ENCODE measurements around the gene CCNL2.
"Not testable (repeated sequence)": the region's sequence is repeated elsewhere in the genome, so short reads cannot be mapped to it uniquely, and the experiment has no call there.

CCNL2 gene

DNA sequence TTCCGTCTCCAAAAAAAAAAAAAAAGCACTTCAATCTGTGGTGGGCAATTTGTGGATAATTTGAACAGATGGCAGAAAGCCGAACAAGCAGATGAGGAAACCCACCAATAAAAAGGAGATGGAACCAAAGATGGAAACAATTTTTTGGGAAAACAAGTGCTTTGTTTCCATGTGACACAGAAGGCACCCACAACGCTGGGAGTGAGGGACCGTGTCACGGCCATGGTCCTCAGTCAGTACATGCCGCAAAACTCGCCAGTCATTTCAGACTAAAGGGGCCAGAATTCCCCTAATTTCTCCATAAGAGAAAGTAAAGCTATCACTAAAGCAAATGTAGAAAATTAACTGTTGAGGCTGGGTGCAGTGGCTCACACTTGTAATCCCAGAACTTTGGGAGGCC is 5.0 kb downstream of the CCNL2 start:
- no peak overlapping the region for H2AFZ ChIP-seq (ENCODE audit: low read depth, low read length)
- H3K27me3 ChIP-seq (ENCODE audit: insufficient read depth, low read length): no peaks in the 10 kb centered on the region
- H3K36me3 ChIP-seq (ENCODE audit: insufficient read depth, low read length): peaks cover 73% of the 10 kb centered on the region
- peaks cover 8% of the 10 kb centered on the region for H3K4me1 ChIP-seq (ENCODE audit: insufficient read depth, low read length)
- H3K4me3 ChIP-seq (ENCODE audit: low read length): no peak overlapping the region
- H3K9me3 ChIP-seq (ENCODE audit: low read length): no peaks in the 10 kb centered on the region

DNA sequence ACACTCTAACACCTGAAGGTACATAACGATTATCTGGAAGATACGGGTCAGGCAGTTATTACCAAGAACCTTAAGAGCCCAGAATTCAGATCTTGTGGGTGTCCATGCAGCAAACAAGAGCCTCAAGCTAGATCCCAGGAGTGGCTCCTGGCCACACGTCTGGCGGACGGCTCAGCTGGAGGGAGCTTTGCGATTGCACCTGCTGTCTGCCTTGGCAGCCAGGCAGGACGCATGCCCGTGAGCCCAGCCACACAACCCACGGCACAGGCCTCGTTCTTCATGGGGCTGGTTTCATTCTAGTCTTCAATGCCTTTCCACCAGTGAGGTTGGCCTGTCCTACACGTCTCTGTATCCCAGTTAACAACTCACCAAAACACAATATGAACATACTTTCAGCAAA is 5.7 kb downstream of the CCNL2 start:
- Histone ChIP-seq H3K4me1 (ENCODE audit: insufficient read depth, low read length) (peaks cover 8% of the 10 kb centered on the region), H2AFZ (ENCODE audit: low read depth, low read length) (no peak overlapping the region), H3K4me3 (ENCODE audit: low read length) (no peak overlapping the region), H3K27me3 (ENCODE audit: insufficient read depth, low read length) (no peaks in the 10 kb centered on the region), H3K36me3 (ENCODE audit: insufficient read depth, low read length) (peaks cover 78% of the 10 kb centered on the region), H3K9me3 (ENCODE audit: low read length) (no peaks in the 10 kb centered on the region)

DNA sequence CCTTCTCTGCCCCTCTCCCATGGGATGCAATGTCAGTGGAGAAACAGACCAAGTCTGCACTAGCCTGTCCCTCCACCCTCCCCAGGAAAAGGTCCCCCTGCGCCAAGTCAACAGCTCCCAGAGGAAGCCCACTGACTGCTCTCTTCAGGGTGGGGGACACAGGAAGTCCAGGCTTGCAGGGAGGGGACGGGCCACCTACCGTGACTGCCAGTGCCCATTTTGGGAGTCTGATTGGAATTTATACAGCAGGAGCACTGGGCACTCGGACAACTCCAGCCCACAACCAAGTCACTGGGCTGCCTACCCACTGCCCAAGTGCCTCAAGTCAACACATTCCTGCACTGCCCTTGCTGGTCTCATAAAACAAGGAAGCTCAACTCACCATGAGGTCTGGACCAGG is 6.1 kb downstream of the CCNL2 start:
- H3K27me3 ChIP-seq (ENCODE audit: insufficient read depth, low read length): no peaks in the 10 kb centered on the region
- H3K4me3 ChIP-seq (ENCODE audit: low read length): no peak overlapping the region
- H2AFZ ChIP-seq (ENCODE audit: low read depth, low read length): no peak overlapping the region
- peaks cover 79% of the 10 kb centered on the region for H3K36me3 ChIP-seq (ENCODE audit: insufficient read depth, low read length)
- H3K9me3 ChIP-seq (ENCODE audit: low read length): no peaks in the 10 kb centered on the region
- H3K4me1 ChIP-seq (ENCODE audit: insufficient read depth, low read length): peaks cover 5% of the 10 kb centered on the region

DNA sequence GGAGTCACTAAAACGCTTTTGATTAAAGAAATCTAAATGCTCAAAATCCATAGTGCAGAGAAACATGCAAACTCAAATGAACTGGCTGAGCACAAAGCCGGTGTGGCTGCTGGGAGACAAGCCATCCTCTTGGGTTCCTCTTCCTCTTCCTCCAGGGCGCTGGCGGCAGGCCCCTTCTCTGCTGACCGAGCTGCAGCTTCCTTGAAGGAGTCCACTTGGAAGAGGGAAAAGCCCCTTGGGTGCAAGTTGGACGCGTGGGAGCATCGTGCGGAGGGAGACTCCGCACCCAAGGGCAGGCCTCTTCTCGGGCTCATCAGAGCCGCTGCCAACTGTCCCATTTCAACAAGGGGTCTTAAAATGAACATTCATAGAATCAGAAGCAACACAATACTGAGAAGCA is 7.9 kb downstream of the CCNL2 start:
- H3K27me3 ChIP-seq (ENCODE audit: insufficient read depth, low read length): no peaks in the 10 kb centered on the region
- H3K9me3 ChIP-seq (ENCODE audit: low read length): no peaks in the 10 kb centered on the region
- H3K4me3 ChIP-seq (ENCODE audit: low read length): no peak overlapping the region
- H3K36me3 ChIP-seq (ENCODE audit: insufficient read depth, low read length): peaks cover 85% of the 10 kb centered on the region
- H2AFZ ChIP-seq (ENCODE audit: low read depth, low read length): no peak overlapping the region
- H3K4me1 ChIP-seq (ENCODE audit: insufficient read depth, low read length): no peaks in the 10 kb centered on the region

DNA sequence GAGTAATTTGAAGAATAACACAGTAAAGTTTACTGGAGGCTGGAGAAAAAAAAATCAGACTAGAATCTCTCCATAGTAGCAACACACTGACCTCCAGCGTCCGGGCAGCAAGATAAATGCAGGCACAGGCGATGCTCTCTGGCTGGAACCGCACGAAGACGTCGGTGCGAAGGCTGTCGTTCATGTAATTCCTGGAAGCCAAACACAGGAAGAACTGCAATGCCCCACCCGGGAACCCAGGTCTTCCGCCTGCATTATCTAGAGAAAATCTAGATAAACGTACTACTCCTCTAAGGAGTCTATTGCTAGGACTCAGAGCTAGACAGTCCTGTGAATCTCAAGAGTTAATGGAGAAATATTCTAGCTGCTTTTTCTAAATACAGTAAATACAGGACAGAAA is 8.5 kb downstream of the CCNL2 start:
- Histone ChIP-seq H3K36me3 (ENCODE audit: insufficient read depth, low read length) (peaks cover 90% of the 10 kb centered on the region), H3K27me3 (ENCODE audit: insufficient read depth, low read length) (no peaks in the 10 kb centered on the region), H3K9me3 (ENCODE audit: low read length) (peaks cover 3% of the 10 kb centered on the region), H2AFZ (ENCODE audit: low read depth, low read length) (no peak overlapping the region), H3K4me1 (ENCODE audit: insufficient read depth, low read length) (no peaks in the 10 kb centered on the region), H3K4me3 (ENCODE audit: low read length) (no peak overlapping the region)

DNA sequence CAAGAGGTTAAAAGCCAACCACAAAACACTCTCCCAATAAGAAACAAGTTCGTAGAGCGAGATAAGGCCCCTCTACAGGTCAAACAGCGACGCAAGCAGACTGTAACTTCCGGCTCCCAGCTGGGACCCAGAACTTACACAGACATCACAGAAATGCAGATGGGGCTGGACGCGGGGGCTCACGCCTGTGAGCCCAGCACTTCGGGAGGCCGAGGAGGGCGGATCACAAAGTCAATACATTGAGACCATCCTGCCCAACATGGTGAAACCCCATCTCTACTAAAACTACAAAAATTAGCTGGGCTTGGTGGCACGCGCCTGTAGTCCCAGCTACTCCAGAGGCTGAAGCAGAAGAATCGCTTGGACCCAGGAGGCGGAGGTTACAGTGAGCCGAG is 11.1 kb downstream of the CCNL2 start:
- Histone ChIP-seq H3K4me1 (ENCODE audit: insufficient read depth, low read length) (no peaks in the 10 kb centered on the region), H3K36me3 (ENCODE audit: insufficient read depth, low read length) (peaks cover 79% of the 10 kb centered on the region), H3K4me3 (ENCODE audit: low read length) (no peak overlapping the region), H3K27me3 (ENCODE audit: insufficient read depth, low read length) (no peaks in the 10 kb centered on the region), H2AFZ (ENCODE audit: low read depth, low read length) (no peak overlapping the region), H3K9me3 (ENCODE audit: low read length) (peaks cover 6% of the 10 kb centered on the region)

DNA sequence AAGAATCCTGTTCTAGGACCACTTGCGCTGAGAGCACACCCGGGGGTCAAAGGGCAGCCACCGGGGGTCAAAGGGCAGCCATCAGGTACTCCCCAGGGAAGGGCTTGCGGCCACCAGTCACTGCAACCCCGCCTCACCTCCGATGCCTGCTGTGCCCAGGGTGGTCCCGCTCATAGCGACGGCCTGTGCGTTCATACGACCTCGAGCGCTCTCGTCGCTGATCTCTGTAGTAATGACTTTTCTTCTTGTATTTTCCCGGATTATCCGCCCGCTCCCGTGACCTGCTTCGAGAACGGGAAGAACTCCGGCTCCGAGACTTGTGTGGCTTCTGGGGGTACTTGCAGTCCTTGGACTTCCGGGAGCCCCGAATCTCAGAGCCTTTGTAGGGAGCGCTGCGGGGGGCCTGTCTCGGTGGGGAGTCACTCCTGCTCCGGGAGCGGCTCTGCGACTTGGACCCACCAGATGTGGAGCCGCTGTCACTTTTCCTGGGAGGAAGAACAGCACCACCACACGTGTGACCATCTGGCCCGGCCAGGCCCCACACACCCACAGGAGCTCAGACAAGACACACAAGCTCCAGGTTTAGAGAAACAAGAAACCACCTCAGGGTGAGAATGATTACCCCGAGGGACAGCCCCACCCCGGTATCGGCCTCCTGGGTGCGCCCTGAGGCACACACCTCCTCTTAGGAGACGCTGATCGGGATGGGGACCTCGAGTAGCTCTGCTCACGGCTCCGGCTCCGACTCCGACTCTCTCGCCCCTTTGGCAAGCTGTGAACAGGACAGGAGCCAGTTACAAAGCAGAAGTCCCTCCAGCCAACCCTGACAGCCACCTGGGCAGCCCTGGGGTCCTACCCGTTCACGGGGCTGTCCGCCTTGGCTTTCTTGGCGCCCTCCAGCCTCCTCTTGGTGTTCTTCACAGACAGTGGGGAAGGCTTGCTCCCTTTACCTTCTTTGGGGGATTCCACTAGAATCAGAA is 11.7 kb downstream of the CCNL2 start:
- no peaks in the 10 kb centered on the region for H3K4me1 ChIP-seq (ENCODE audit: insufficient read depth, low read length)
- H3K4me3 ChIP-seq (ENCODE audit: low read length): no peak overlapping the region
- H3K27me3 ChIP-seq (ENCODE audit: insufficient read depth, low read length): no peaks in the 10 kb centered on the region
- peaks cover 6% of the 10 kb centered on the region for H3K9me3 ChIP-seq (ENCODE audit: low read length)
- H2AFZ ChIP-seq (ENCODE audit: low read depth, low read length): no peak overlapping the region
- H3K36me3 ChIP-seq (ENCODE audit: insufficient read depth, low read length): peaks cover 72% of the 10 kb centered on the region

DNA sequence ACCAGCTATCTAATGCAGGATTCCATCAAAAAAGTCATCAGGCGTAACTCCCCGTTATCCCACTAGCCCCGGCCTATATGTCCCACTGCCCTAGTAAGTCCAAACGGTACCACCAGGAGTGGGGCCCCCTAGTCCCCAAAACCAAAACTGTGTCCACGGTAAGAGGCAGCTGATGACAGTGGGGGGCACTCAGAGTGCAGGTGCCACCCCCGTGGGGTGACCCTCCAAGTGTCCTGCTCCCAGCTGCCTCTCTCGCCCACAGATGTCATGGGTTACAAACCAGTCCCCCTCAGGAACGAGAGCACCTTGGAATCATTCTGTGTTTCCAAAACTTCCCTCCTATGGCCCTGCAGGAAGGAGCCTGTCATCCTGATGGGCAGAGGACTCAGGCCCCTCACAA is 13.2 kb downstream of the CCNL2 start:
- H3K27me3 ChIP-seq (ENCODE audit: insufficient read depth, low read length): no peaks in the 10 kb centered on the region
- no peak overlapping the region for H3K4me3 ChIP-seq (ENCODE audit: low read length)
- H2AFZ ChIP-seq (ENCODE audit: low read depth, low read length): no peak overlapping the region
- H3K9me3 ChIP-seq (ENCODE audit: low read length): peaks cover 6% of the 10 kb centered on the region
- peaks cover 60% of the 10 kb centered on the region for H3K36me3 ChIP-seq (ENCODE audit: insufficient read depth, low read length)
- H3K4me1 ChIP-seq (ENCODE audit: insufficient read depth, low read length): no peaks in the 10 kb centered on the region

DNA sequence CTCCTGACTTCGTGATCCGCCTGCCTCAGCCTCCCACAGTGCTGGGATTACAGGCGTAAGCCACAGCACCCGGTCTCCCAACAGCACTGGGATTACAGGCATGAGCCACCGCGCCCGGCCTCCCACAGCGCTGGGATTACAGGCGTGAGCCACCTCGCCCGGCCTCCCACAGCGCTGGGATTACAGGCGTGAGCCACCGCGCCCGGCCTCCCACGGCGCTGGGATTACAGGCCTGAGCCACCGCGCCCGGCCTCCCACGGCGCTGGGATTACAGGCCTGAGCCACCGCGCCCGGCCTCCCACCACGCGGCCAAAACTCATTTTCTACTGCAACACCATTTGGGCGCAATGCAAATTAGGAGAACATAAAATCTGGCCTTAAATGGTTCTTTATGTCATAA is 13.8 kb downstream of the CCNL2 start:
- not testable (repeated sequence) for H3K4me1 ChIP-seq (ENCODE audit: insufficient read depth, low read length); H3K4me3 ChIP-seq (ENCODE audit: low read length); H3K27me3 ChIP-seq (ENCODE audit: insufficient read depth, low read length); H2AFZ ChIP-seq (ENCODE audit: low read depth, low read length); H3K9me3 ChIP-seq (ENCODE audit: low read length)
- peaks cover 54% of the 10 kb centered on the region for H3K36me3 ChIP-seq (ENCODE audit: insufficient read depth, low read length)

DNA sequence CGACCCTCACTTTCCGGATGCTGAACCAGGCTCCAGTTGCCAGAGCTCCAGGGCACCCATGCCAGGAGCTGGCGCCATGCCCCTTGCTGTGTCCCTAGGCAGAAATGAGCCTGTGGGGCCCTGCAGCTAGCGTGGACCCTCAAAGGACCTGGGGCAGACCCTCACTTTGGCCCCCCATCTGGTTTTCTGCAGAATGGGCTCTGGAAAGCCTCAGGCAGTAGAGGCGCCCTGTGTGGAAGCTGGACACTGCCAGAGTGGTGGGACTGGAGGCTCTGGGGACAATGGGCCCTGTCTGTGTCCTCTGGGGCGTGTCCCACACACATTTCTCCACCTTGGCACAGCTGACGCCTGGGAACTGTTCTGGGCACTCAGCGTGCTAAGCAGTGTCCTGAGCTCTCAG is 17.8 kb downstream of the CCNL2 start:
- Histone ChIP-seq H3K4me3 (ENCODE audit: low read length) (no peak overlapping the region), H3K9me3 (ENCODE audit: low read length) (peaks cover 6% of the 10 kb centered on the region), H2AFZ (ENCODE audit: low read depth, low read length) (no peak overlapping the region), H3K36me3 (ENCODE audit: insufficient read depth, low read length) (peaks cover 17% of the 10 kb centered on the region), H3K4me1 (ENCODE audit: insufficient read depth, low read length) (no peaks in the 10 kb centered on the region), H3K27me3 (ENCODE audit: insufficient read depth, low read length) (no peaks in the 10 kb centered on the region)

DNA sequence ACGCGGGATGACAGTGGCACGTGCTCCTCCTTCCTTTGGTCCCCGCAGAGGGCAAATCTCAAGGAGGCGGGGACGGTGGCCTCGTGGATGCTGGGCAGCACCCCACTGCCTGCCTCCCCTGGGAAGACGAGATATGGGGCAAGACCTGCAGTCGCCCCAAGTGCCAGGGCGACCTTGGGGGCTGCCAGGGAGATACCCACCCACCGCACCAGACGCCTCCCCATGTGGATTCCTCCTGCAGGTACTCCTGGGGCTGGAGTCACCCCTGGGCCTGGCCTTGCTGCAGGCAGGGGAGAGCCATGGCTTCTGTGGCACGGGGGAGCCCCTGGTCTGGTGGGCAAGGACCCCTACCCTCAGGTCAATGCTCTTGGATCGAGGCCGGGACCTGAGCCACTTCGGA is 18.3 kb downstream of the CCNL2 start:
- Histone ChIP-seq H3K4me3 (ENCODE audit: low read length) (no peak overlapping the region), H3K9me3 (ENCODE audit: low read length) (peaks cover 4% of the 10 kb centered on the region), H3K36me3 (ENCODE audit: insufficient read depth, low read length) (peaks cover 12% of the 10 kb centered on the region), H3K4me1 (ENCODE audit: insufficient read depth, low read length) (peaks cover 2% of the 10 kb centered on the region), H2AFZ (ENCODE audit: low read depth, low read length) (no peak overlapping the region), H3K27me3 (ENCODE audit: insufficient read depth, low read length) (no peaks in the 10 kb centered on the region)

DNA sequence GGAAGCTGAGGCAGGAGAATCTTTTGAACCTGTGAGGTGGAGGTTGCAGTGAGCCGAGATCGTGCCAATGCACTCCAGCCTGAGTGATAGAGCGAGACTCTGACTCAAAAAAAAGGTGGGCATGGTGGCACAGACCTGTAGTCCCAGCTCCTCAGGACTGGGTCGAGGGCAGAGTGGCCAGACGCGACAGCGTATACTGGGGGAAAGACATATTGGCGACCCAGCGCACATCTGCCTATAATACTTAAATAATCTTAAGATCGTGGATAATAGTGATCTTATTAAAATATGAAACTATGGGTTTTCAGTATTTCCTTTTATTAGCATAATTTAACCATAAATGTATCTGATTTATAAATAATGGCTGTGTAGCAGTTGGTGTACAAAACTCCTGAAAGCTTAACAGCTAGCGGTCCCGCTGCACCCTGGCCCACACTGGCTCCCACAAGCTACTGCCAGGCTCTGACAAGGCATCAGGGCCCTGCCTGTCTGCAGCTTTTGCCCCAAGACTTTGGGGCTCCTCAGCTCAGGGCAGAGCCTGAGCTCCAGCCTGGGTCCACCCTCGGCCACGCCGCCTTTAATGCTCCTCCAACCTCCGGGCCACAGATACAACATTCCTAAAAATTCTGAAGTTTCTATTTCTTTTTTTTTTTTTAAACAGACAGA is 21.5 kb downstream of the CCNL2 start:
- no peak overlapping the region for H2AFZ ChIP-seq (ENCODE audit: low read depth, low read length)
- H3K4me1 ChIP-seq (ENCODE audit: insufficient read depth, low read length): peaks cover 16% of the 10 kb centered on the region
- H3K4me3 ChIP-seq (ENCODE audit: low read length): no peak overlapping the region
- H3K27me3 ChIP-seq (ENCODE audit: insufficient read depth, low read length): no peaks in the 10 kb centered on the region
- no peaks in the 10 kb centered on the region for H3K9me3 ChIP-seq (ENCODE audit: low read length)
- H3K36me3 ChIP-seq (ENCODE audit: insufficient read depth, low read length): peaks cover 11% of the 10 kb centered on the region

DNA sequence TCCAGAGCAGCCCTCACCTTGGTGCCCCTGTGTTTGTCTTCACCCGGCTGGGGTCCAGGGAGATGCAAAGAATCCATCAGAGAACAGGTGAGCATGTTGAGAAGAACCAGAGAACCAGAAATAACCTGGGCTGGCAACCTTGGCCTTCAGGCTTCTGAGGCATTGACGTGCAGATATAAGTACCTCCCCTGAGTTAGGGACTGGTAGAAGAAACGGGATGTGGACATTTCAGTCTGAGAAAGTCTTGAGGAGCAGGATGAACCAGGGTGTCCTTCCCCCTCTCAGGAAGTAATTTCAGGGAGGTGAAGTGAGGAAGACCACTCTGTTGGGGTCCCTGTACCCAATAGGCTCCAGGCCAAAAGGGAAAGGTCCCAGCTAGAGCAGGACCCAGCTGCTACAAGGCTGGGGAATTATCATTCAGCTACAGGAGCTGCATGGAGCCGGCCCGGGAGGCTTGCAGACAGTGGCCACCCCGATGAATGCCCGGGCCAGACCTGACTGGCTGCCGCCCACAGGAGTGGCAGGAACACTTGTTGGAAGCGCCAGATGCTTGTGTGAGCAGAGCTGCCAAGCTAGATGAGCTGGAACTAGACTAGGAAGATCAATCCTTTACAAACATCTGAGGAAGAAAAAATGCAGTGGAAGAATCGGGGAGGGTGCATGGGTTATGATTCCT is 22.4 kb downstream of the CCNL2 start:
- no peak overlapping the region for H3K4me3 ChIP-seq (ENCODE audit: low read length)
- H3K27me3 ChIP-seq (ENCODE audit: insufficient read depth, low read length): no peaks in the 10 kb centered on the region
- H2AFZ ChIP-seq (ENCODE audit: low read depth, low read length): no peak overlapping the region
- H3K36me3 ChIP-seq (ENCODE audit: insufficient read depth, low read length): peaks cover 12% of the 10 kb centered on the region
- H3K9me3 ChIP-seq (ENCODE audit: low read length): no peaks in the 10 kb centered on the region
- H3K4me1 ChIP-seq (ENCODE audit: insufficient read depth, low read length): peaks cover 19% of the 10 kb centered on the region

Measured in neuron (in vitro differentiated cells).